UCSD-AML1 (cell line): ENCODE measurements around the gene TRERF1.
"Not testable (repeated sequence)": the region's sequence is repeated elsewhere in the genome, so short reads cannot be mapped to it uniquely, and the experiment has no call there.

ENCODE experiments used
- DNase-seq: peaks from one replicate; lab custom pipeline; 2025; ENCODE audit not compliant: unreplicated experiment; lab: John Stamatoyannopoulos, UW

The TRERF1 gene

GRCh38 chr6:42199106-42199981 lies 252.4 kb downstream of the TRERF1 start:
- DNase-seq: no peak

DNA sequence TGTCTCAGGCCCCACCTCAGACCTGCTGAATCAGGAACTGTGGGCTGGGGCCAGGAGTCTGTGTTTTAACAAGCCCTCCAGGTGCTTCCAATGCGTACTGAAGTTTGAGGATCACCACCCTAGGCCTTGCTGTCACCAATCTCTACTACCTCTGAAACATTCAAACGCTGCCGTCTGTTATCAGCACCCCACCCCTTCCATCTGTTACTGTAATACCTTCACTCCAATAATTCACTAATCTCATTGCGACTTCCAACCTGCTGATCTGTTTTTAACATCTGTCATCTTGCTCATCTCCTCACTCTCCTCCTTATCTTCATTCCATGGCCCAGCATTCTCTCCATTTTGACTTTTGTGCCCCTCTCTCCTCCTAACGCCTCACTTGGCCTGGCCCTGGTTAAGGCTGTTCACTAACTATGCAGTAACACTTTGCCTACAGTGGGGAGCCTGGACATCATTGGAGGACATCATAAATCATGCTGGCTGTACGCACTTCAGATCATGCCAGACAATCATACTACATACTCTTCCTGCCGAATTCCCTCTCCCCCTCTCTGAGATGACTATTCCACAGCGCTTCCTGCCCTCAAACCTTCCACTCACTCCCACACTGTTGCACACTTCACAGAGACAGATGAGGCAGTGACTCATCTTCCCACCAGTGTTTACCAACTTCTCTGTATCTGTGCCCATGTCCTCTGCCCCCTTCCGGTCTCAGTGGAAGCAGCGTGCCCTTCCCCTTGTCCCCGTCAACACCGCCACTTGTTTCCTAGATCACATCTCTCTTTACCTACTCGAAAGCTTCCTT lies 254.0 kb downstream of the TRERF1 start:
- DNase-seq: peak; percentile 48

DNA sequence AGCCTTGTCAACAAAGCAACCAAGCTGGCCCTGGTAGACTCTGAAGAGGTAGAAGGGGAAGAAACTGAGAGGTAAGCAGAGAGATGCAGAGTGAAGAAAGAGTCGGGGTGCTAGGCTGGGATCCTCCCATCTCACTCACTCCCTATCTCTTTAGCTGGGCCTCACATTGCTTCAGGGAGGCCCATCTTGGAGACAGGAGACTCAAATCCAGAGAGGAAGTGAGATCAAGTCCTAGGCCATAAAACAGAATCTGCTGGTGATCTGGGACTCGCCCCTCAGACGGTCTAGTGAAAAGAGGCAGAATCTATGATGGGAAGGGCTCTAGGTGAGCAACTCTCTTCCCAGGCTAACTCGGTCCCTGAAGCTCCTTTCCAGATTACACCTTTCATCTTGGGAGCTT lies 256.3 kb downstream of the TRERF1 start:
- no peak for DNase-seq

DNA sequence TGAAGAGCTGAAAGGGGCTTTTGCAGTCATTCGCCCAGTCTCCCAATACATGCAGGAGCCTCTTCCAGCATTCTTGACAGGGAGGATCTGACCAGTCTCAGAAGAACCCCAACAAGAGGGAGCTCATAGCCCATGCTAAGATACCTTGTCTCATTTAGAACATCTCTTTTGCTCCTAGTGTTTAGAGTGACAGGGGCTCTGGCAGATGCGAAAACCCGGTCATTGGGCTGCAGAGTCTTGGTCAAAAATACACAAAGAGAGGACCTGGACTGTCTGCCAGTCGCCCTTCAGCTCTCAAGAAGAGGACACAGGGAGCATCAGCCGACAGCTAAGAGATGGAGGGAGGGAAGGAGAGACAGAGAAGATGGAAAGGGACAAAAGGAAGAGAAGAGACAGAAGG lies 257.7 kb downstream of the TRERF1 start:
- no peak for DNase-seq

- DNase-seq: no peak
Observed at GRCh38 chr6:42193491-42193894, 258.2 kb downstream of the TRERF1 start.

GRCh38 chr6:42192385-42192784 lies 259.3 kb downstream of the TRERF1 start:
- DNase-seq: not testable (repeated sequence)

DNA sequence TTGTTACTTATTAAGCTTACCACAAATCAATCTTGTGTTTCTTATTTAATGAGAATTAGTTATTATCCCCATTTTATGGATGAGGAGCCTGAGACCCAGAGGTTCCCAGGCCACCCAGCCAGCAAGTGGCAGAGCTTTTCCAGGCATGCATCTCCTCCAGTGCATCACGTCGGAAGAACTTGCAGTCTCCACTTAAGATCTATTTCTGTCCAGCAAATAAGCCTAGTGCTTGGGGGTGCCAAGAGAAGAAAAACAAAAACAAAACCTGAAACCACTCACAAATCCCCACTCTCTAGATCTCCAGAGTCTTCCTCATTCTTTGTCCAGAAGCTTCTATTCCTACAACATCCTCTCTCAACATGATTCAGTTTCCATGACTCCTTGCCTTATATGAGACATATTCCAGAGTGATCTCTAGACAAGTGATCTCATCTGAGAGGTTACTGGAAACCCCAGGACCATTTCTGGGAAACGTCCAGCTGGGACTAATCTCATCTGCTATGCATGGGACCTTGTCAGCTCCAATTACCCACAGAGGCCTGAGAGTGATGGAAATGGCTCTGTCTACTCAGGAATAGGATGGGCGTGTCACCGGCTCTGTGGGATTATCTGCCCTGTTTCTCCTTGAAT lies 261.1 kb downstream of the TRERF1 start:
- no peak for DNase-seq

- no peak for DNase-seq
Observed at GRCh38 chr6:42188406-42188805, 263.3 kb downstream of the TRERF1 start.

- no peak for DNase-seq
Observed at GRCh38 chr6:42185597-42185996, 266.1 kb downstream of the TRERF1 start.

- no peak for DNase-seq
Observed at GRCh38 chr6:42184475-42184874, 267.3 kb downstream of the TRERF1 start.

DNA sequence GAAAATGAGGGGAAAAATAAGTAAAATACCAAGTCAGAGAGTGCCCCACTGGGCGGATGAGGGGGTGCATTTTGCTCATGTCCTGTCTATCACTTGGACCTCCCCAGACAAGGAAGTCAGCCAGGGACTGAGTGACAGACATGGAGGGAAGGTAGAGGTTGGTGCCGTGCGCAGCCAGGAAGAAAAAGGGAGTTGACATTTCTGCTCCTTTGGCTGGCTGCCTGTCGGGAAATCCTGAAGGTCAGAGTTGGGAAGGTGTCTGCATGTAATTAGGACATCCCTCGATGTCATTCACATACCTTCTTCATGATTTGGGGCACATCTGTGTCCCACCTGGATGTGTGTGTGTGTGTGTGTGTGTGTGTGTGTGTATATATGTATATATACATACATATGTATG lies 269.6 kb downstream of the TRERF1 start:
- no peak for DNase-seq

GRCh38 chr6:42179945-42180313 lies 271.8 kb downstream of the TRERF1 start:
- no peak for DNase-seq

- DNase-seq: no peak
Observed at GRCh38 chr6:42179261-42179944, 272.3 kb downstream of the TRERF1 start.

DNA sequence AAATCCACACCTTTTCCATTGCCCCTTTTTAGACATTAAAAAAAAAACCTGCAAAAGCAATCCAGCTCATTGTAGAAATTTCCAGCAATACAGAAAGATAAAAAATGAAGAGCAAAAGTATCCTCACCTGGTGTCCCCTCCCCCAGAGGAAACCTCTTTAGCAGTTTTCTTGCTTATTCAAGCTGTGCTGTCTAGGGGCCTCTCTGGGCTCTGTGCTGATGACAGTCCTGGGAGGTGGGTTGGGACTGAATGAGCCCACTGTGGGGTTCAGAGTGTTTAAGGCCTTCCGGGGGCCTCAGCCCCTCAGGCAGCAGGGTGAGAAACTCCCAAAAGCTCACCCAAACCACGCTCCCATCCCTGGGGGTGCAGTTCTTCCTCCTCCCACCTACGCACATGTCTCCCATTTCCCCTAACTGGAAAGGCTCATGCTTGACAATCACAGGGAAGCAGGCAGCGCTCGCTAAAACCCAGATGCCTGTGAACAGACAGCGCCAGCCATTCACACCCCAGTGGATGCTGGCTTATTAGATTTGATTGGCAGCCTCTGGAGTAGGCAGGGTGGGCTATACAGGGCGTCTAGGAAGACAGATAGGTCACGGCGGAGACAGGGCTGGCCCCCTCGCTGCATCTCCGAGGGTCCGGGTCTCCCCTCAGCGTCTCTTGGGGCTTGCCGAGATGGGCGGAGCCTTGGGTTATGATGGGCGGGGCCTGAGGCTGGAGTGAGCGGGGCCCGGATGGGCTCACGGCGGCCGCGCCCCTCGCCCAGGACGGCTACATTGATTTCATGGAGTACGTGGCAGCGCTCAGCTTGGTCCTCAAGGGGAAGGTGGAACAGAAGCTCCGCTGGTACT lies 274.0 kb downstream of the TRERF1 start:
- DNase-seq: no peak

GRCh38 chr6:42176981-42177380 lies 274.7 kb downstream of the TRERF1 start:
- DNase-seq: no peak

- no peak for DNase-seq
Observed at GRCh38 chr6:42175860-42176259, 275.9 kb downstream of the TRERF1 start.
